IMR-90 (cell line): ENCODE results near the gene TRIP6.

Source experiments
- BHLHE40 ChIP-seq: fragments of 150-350 bp; IDR thresholded peaks from 2 replicates; pipeline ENCODE4 v1.6.1; 2016; ENCODE audit warnings: mild to moderate bottlenecking, low read depth, low read length
- CEBPB ChIP-seq: IDR thresholded peaks from 2 replicates; pipeline ENCODE4 v1.6.1; 2012; ENCODE audit warnings: low read depth, low read length, improper control_type of control experiment
- CHD1 ChIP-seq: IDR thresholded peaks from 2 replicates; pipeline ENCODE4 v1.6.1; 2012; ENCODE audit warnings: low read depth, low read length, improper control_type of control experiment
- FOS ChIP-seq: fragments of 150-350 bp; IDR thresholded peaks from 2 replicates; pipeline ENCODE4 v1.6.1; 2016; ENCODE audit warnings: low read depth, low read length
- MAZ ChIP-seq: IDR thresholded peaks from 2 replicates; pipeline ENCODE4 v1.6.1; 2012; ENCODE audit warnings: low read depth, mild to moderate bottlenecking, low read length, improper control_type of control experiment, moderate library complexity, borderline replicate concordance
- NFE2L2 ChIP-seq: fragments of 150-350 bp; IDR thresholded peaks from 2 replicates; pipeline ENCODE4 v1.6.1; 2016; ENCODE audit warnings: low read depth, mild to moderate bottlenecking, low read length
- POLR2A ChIP-seq: IDR thresholded peaks from 2 replicates; pipeline ENCODE4 v1.6.1; 2012; ENCODE audit warnings: mild to moderate bottlenecking, low read depth, low read length
- RAD21 ChIP-seq: IDR thresholded peaks from 2 replicates; pipeline ENCODE4 v1.6.1; 2012; ENCODE audit warnings: low read length, improper control_type of control experiment
- RCOR1 ChIP-seq: IDR thresholded peaks from 2 replicates; pipeline ENCODE4 v1.6.1; 2012; ENCODE audit warnings: mild to moderate bottlenecking, low read length, improper control_type of control experiment; ENCODE audit not compliant: insufficient replicate concordance
- RFX5 ChIP-seq: IDR thresholded peaks from 2 replicates; pipeline ENCODE4 v1.8.0; 2012; ENCODE audit warnings: low read depth, mild to moderate bottlenecking, low read length, moderate library complexity
- TF ChIP-seq, protein P1 (sequence below): conservative IDR thresholded peaks from 2 replicates; pipeline ENCODE4 v1.5.1; 2012; ENCODE audit warnings: mild to moderate bottlenecking, low read depth, low read length, improper control_type of control experiment
- TF ChIP-seq, protein P2 (sequence below): fragments of 150-350 bp; IDR thresholded peaks from 2 replicates; pipeline ENCODE4 v1.6.1; 2017; ENCODE audit warnings: mild to moderate bottlenecking, antibody characterized with exemption, low read length, low read depth

DNA sequence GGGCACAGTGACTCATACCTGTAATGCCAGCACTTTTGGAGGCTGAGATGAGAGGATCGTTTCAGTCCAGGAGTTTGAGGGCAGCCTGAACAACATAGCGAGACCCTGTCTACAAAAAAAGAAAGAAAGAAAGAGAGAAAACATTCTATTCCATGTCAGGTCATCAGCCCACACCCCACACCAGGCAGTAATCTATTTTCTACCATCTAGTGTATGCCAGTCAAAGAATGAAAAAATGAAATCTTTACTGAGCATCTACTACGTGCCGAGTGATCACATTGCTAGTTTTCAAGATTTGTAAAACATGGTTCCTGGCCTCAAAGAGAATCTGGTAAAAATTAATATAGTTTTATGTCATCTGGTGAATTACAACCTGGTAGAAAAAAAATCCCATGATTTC is 36.8 kb upstream of the TRIP6 start:
- TF ChIP-seq POLR2A (no peak), NFE2L2 (no peak), BHLHE40 (no peak), CEBPB (no peak), FOS (no peak), MAZ (no peak), RFX5 (no peak), RAD21 (no peak), CHD1 (no peak), RCOR1 (no peak)
- TF ChIP-seq, protein P1, sequence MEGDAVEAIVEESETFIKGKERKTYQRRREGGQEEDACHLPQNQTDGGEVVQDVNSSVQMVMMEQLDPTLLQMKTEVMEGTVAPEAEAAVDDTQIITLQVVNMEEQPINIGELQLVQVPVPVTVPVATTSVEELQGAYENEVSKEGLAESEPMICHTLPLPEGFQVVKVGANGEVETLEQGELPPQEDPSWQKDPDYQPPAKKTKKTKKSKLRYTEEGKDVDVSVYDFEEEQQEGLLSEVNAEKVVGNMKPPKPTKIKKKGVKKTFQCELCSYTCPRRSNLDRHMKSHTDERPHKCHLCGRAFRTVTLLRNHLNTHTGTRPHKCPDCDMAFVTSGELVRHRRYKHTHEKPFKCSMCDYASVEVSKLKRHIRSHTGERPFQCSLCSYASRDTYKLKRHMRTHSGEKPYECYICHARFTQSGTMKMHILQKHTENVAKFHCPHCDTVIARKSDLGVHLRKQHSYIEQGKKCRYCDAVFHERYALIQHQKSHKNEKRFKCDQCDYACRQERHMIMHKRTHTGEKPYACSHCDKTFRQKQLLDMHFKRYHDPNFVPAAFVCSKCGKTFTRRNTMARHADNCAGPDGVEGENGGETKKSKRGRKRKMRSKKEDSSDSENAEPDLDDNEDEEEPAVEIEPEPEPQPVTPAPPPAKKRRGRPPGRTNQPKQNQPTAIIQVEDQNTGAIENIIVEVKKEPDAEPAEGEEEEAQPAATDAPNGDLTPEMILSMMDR, result no peak
- TF ChIP-seq, protein P2, sequence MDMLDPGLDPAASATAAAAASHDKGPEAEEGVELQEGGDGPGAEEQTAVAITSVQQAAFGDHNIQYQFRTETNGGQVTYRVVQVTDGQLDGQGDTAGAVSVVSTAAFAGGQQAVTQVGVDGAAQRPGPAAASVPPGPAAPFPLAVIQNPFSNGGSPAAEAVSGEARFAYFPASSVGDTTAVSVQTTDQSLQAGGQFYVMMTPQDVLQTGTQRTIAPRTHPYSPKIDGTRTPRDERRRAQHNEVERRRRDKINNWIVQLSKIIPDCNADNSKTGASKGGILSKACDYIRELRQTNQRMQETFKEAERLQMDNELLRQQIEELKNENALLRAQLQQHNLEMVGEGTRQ, result no peak
